Left lung (tissue), 10 donors: ENCODE results near the gene SLC35A2. TPM values are rescaled to one million over a fixed set of nuclear protein-coding genes. Genes with fewer than 3 reads are reported as not detected.
A peak's percentile ranks its signal among the peaks of the same experiment; 100 is the strongest.

Experiments used
- ATAC-seq: fragments of 200-7000 bp; cut with Tn5 transposase; one replicate; pipeline ENCODE4 v1.9.1; 2020; ENCODE audit warnings: moderate library complexity
- DNase-seq, 4 donors: peaks; one replicate each; pipeline ENCODE4 v3.0.0-alpha.2; 2013 to 2020
- H3K27ac ChIP-seq, 2 donors: fragments of 200-600 bp; sonication (generic) in 1 of 2; one replicate each; pipeline versions ENCODE4 v1.5.0 to v1.8.0; 2020 to 2021
- H3K27me3 ChIP-seq, 2 donors: fragments of 200-600 bp; sonication (generic) in 1 of 2; one replicate each; pipeline versions ENCODE4 v1.5.0 to v1.8.0; 2020 to 2021
- H3K36me3 ChIP-seq, 2 donors: fragments of 200-600 bp; sonication (generic) in 1 of 2; one replicate each; pipeline versions ENCODE4 v1.5.0 to v1.8.0; 2020 to 2021
- H3K4me1 ChIP-seq, 2 donors: fragments of 200-600 bp; one replicate each; pipeline ENCODE4 v1.8.0; 2021
- H3K4me3 ChIP-seq, 2 donors: fragments of 200-600 bp; sonication (generic) in 1 of 2; one replicate each; pipeline versions ENCODE4 v1.5.0 to v1.8.0; 2020 to 2021; ENCODE audit warnings: mild to moderate bottlenecking in 1 of 2
- H3K9me3 ChIP-seq, 2 donors: fragments of 200-600 bp; sonication (generic) in 1 of 2; one replicate each; pipeline versions ENCODE4 v1.5.0 to v1.8.0; 2020 to 2021
- intact Hi-C, 2 donors: fragments of 100-400 bp; cut with DNase I; formaldehyde crosslinking; loops; one replicate each; pipeline versions ENCODE4 v1.11.2 to v1.14.2; 2022
- polyA plus RNA-seq, 6 donors: library from polyadenylated mRNA; unstranded; fragments of 120-200 nt; gene quantifications; one replicate each; pipeline ENCODE4 v1.2.1, GENCODE V29; 2013; ENCODE audit not compliant: insufficient read length in 6 of 6
- total RNA-seq, 2 donors: library from RNA; stranded (reverse); fragmentation: NEBNext Ultra II Directional; extraction: Animal tissue kit (Norgen Biotek cat#: 25700); gene quantifications; one replicate each; pipeline ENCODE4 v1.2.1, GENCODE V29; 2021
- TF ChIP-seq, protein P1 (sequence below), 2 donors: fragments of 200-600 bp; sonication (generic) in 1 of 2; IDR thresholded peaks; one replicate each; pipeline versions ENCODE4 v1.5.0 to v1.8.0; 2021; ENCODE audit warnings: antibody characterized with exemption in 2 of 2
- donor health status: DM: no; HTN: yes; CAD: no.
- donor health status: DM: no; HTN: no; CAD: no.

SLC35A2 gene
- total and polyA plus RNA-seq, 8 donors, result 21.5 to 39.4 (median 24.6) TPM

DNA sequence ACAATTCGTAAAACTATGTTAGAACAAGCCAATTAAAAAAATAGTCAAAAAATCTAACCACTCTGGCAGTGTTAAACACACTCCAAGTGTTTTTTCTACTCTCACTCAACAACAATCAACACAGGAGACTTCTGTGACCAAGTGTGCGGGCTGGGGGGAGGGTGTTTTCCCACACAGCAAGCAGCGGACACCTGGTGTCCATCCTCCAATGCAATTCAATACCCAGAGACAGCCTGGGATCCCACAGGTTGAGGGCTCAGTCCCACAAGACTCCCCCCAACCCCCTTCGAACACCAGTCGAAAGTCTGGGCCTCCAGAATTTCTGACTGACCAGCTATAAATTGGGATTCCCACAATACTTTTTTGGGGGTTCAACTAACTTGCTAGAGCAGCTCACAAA is 15.7 kb upstream of the SLC35A2 start:
- H3K27ac ChIP-seq, result no peak overlapping the region
- TF ChIP-seq, protein P1, sequence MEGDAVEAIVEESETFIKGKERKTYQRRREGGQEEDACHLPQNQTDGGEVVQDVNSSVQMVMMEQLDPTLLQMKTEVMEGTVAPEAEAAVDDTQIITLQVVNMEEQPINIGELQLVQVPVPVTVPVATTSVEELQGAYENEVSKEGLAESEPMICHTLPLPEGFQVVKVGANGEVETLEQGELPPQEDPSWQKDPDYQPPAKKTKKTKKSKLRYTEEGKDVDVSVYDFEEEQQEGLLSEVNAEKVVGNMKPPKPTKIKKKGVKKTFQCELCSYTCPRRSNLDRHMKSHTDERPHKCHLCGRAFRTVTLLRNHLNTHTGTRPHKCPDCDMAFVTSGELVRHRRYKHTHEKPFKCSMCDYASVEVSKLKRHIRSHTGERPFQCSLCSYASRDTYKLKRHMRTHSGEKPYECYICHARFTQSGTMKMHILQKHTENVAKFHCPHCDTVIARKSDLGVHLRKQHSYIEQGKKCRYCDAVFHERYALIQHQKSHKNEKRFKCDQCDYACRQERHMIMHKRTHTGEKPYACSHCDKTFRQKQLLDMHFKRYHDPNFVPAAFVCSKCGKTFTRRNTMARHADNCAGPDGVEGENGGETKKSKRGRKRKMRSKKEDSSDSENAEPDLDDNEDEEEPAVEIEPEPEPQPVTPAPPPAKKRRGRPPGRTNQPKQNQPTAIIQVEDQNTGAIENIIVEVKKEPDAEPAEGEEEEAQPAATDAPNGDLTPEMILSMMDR (IDR thresholded peaks at IDR 0.05), result no peak
- H3K27me3 ChIP-seq, result no peaks in the 10 kb centered on the region
- H3K36me3 ChIP-seq, result peaks cover 0 to 50% of the 10 kb centered on the region in 2 donors
- intact Hi-C loops, result no loop called here
- no peaks in the 10 kb centered on the region for H3K4me1 ChIP-seq
- no peak overlapping the region for H3K4me3 ChIP-seq
- ATAC-seq, result no peak
- H3K9me3 ChIP-seq, result no peaks in the 10 kb centered on the region
- DNase-seq, result no peak

DNA sequence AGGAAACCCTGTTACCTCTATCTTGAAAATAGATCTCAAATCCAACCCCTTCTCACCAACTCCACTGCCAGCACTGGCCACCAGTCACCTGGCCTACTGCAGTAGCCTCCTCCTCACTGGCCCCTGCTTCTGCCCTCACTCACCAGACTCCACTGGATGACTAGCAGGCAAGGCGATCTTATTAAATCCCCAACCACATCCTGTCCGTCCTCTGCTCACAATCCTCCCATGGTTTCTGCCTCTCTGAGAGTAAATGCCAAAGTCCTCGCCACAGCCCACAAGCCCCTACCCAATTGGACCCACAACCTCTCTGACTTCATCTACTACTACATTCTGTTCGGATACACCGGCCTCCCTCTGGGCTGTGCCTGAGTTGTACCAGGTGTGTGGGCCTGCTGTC is 12.8 kb upstream of the SLC35A2 start:
- H3K27ac ChIP-seq, result no peak overlapping the region
- DNase-seq, result no peak
- intact Hi-C loops, result no loop called here
- no peak for ATAC-seq
- peaks cover 0 to 38% of the 10 kb centered on the region in 2 donors for H3K36me3 ChIP-seq
- H3K4me1 ChIP-seq, result peaks cover 3 to 9% of the 10 kb centered on the region in 2 donors
- TF ChIP-seq, protein P1 (IDR thresholded peaks at IDR 0.05), result no peak
- no peak overlapping the region for H3K4me3 ChIP-seq
- H3K27me3 ChIP-seq, result no peaks in the 10 kb centered on the region
- H3K9me3 ChIP-seq, result no peaks in the 10 kb centered on the region

DNA sequence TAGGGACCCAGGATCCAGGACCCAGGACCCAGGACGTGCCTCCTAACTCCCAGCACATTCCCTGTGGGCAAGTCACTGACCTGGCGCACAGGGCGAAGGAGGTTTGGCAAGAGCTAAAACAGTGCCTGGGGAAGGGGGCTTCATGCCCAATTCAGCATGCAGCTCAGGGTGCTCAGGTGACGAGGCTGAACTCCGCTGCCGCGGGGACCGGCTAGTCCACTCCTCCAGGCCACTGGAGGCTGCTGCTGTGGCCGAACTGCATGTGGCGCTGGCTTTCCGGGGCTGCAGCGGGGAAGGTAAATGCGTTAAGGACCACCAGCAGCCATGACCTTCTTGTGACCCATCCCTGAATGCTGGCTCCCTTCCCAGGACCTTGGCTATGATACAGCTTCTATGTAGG is 12.3 kb upstream of the SLC35A2 start:
- TF ChIP-seq, protein P1 (IDR thresholded peaks at IDR 0.05), result no peak
- Histone ChIP-seq H3K27me3 (no peaks in the 10 kb centered on the region), H3K9me3 (no peaks in the 10 kb centered on the region), H3K27ac (no peak overlapping the region), H3K36me3 (peaks cover 0 to 38% of the 10 kb centered on the region in 2 donors), H3K4me1 (peaks cover 3 to 9% of the 10 kb centered on the region in 2 donors), H3K4me3 (no peak overlapping the region)
- ATAC-seq (no peak), DNase-seq (no peak)
- intact Hi-C loops, result no loop called here

DNA sequence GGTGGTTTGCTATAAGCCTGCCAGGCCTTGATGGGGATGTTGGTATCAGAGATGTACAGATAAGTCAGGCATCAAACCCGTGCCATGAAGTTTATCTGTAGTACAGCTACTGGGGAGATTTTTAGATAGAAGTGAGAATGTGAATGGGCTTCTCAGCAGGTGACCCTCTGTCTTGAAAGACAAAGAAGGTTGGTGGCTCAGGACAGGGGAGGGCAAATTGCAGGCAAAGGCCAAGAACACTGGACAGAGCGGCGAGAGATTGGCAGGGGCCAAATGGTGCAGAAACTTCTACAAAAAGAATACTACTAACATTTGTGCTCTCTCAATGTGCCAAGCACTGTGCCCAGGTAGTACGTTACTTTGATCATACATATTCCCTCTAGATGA is 9.3 kb upstream of the SLC35A2 start:
- DNase-seq (no peak), ATAC-seq (no peak)
- Histone ChIP-seq H3K9me3 (no peaks in the 10 kb centered on the region), H3K36me3 (peaks cover 0 to 33% of the 10 kb centered on the region in 2 donors), H3K4me1 (peaks cover 3 to 22% of the 10 kb centered on the region in 2 donors), H3K4me3 (no peak overlapping the region), H3K27me3 (no peaks in the 10 kb centered on the region), H3K27ac (no peak overlapping the region)
- TF ChIP-seq, protein P1 (IDR thresholded peaks at IDR 0.05), result no peak
- intact Hi-C loops, result no loop called here

- TF ChIP-seq, protein P1 (IDR thresholded peaks at IDR 0.05), result no peak
- DNase-seq (no peak), ATAC-seq (no peak)
- no peaks in the 10 kb centered on the region for H3K9me3 ChIP-seq
- H3K36me3 ChIP-seq, result peaks cover 0 to 28% of the 10 kb centered on the region in 2 donors
- no peaks in the 10 kb centered on the region for H3K27me3 ChIP-seq
- no peak overlapping the region for H3K4me3 ChIP-seq
- peak overlapping the region; percentile 33 to 88 for H3K27ac ChIP-seq
- peaks cover 3 to 22% of the 10 kb centered on the region in 2 donors for H3K4me1 ChIP-seq
- intact Hi-C loops, result no loop called here
Measured at GRCh38 chrX:48919947-48920717, 8.7 kb upstream of the SLC35A2 start.
